HEK293 (cell line): ENCODE results near the gene CPN2.

ENCODE experiments used
- AEBP2 ChIP-seq: fragments of 450-650 bp; formaldehyde crosslinking; IDR thresholded peaks from 2 replicates; pipeline ENCODE4 v1.5.1; 2016; ENCODE audit warnings: missing biosample characterization, missing genetic modification characterization, borderline replicate concordance
- YY1 ChIP-seq: fragments of 450-650 bp; formaldehyde crosslinking; IDR thresholded peaks from 2 replicates; pipeline ENCODE4 v1.5.1; 2018; ENCODE audit warnings: missing biosample characterization, missing genetic modification characterization
- ZBTB1 ChIP-seq: fragments of 450-650 bp; formaldehyde crosslinking; IDR thresholded peaks from 2 replicates; pipeline ENCODE4 v1.5.1; 2016; ENCODE audit warnings: missing biosample characterization, missing genetic modification characterization
- ZNF140 ChIP-seq: fragments of 450-650 bp; formaldehyde crosslinking; IDR thresholded peaks from 2 replicates; pipeline ENCODE4 v1.5.1; 2016; ENCODE audit warnings: missing biosample characterization, missing genetic modification characterization
- ZNF473 ChIP-seq: fragments of 450-650 bp; formaldehyde crosslinking; IDR thresholded peaks from 2 replicates; pipeline ENCODE4 v1.5.1; 2017; ENCODE audit warnings: missing biosample characterization, missing genetic modification characterization
- ZNF837 ChIP-seq: fragments of 450-650 bp; formaldehyde crosslinking; IDR thresholded peaks from 2 replicates; pipeline ENCODE4 v1.5.1; 2016; ENCODE audit warnings: missing biosample characterization, missing genetic modification characterization
- ZSCAN16 ChIP-seq: fragments of 450-650 bp; formaldehyde crosslinking; IDR thresholded peaks from 2 replicates; pipeline ENCODE4 v1.5.1; 2016; ENCODE audit warnings: missing biosample characterization, missing genetic modification characterization
- TF ChIP-seq, protein P1 (sequence below): fragments of 450-650 bp; formaldehyde crosslinking; IDR thresholded peaks from 2 replicates; pipeline ENCODE4 v1.5.1; 2016; ENCODE audit warnings: missing biosample characterization, missing genetic modification characterization, low read depth
- TF ChIP-seq, protein P2 (sequence below): fragments of 450-650 bp; formaldehyde crosslinking; IDR thresholded peaks from 2 replicates; pipeline ENCODE4 v1.5.1; 2016; ENCODE audit warnings: missing biosample characterization, missing genetic modification characterization
- TF ChIP-seq, protein P3 (sequence below): fragments of 450-650 bp; formaldehyde crosslinking; IDR thresholded peaks from 2 replicates; pipeline ENCODE4 v1.5.1; 2017; ENCODE audit warnings: missing biosample characterization, missing genetic modification characterization

- TF ChIP-seq ZNF837 (tag by site-specific recombination): no peak
- TF ChIP-seq, protein P1, sequence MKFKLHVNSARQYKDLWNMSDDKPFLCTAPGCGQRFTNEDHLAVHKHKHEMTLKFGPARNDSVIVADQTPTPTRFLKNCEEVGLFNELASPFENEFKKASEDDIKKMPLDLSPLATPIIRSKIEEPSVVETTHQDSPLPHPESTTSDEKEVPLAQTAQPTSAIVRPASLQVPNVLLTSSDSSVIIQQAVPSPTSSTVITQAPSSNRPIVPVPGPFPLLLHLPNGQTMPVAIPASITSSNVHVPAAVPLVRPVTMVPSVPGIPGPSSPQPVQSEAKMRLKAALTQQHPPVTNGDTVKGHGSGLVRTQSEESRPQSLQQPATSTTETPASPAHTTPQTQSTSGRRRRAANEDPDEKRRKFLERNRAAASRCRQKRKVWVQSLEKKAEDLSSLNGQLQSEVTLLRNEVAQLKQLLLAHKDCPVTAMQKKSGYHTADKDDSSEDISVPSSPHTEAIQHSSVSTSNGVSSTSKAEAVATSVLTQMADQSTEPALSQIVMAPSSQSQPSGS: no peak
- no peak for TF ChIP-seq ZNF473
- TF ChIP-seq, protein P2, sequence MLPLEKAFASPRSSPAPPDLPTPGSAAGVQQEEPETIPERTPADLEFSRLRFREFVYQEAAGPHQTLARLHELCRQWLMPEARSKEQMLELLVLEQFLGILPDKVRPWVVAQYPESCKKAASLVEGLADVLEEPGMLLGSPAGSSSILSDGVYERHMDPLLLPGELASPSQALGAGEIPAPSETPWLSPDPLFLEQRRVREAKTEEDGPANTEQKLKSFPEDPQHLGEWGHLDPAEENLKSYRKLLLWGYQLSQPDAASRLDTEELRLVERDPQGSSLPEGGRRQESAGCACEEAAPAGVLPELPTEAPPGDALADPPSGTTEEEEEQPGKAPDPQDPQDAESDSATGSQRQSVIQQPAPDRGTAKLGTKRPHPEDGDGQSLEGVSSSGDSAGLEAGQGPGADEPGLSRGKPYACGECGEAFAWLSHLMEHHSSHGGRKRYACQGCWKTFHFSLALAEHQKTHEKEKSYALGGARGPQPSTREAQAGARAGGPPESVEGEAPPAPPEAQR (tag by site-specific recombination): no peak
- no peak for TF ChIP-seq ZSCAN16 (tag by site-specific recombination)
- TF ChIP-seq AEBP2: no peak
- TF ChIP-seq ZBTB1 (tag by site-specific recombination): no peak
- TF ChIP-seq YY1: no peak
- TF ChIP-seq, protein P3, sequence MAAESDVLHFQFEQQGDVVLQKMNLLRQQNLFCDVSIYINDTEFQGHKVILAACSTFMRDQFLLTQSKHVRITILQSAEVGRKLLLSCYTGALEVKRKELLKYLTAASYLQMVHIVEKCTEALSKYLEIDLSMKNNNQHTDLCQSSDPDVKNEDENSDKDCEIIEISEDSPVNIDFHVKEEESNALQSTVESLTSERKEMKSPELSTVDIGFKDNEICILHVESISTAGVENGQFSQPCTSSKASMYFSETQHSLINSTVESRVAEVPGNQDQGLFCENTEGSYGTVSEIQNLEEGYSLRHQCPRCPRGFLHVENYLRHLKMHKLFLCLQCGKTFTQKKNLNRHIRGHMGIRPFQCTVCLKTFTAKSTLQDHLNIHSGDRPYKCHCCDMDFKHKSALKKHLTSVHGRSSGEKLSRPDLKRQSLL (tag by site-specific recombination): no peak
- TF ChIP-seq ZNF140 (tag by site-specific recombination): no peak
These were observed 18.3 kb downstream of the CPN2 start for GRCh38 chr3:194332858-194333211.
